Keratinocyte (primary cell): Measurements from ENCODE around the gene SCAMP4. TPM values are rescaled to one million over a fixed set of nuclear protein-coding genes. Genes with fewer than 3 reads are reported as not detected.
A peak's percentile ranks its signal among the peaks of the same experiment; 100 is the strongest.

Experiments
- DNase-seq: peaks from one replicate; pipeline ENCODE4 v3.0.0-alpha.2; 2011; ENCODE audit warnings: low read depth, missing footprints, low spot score
- FAIRE-seq: peaks from 2 replicates; lab custom pipeline; 2011; peaks lifted over from hg19 to GRCh38; lab: Jason Lieb, UNC
- H2AFZ ChIP-seq: 2 replicates; pipeline ENCODE4 v1.6.0; 2012; ENCODE audit warnings: low read length, control low read depth, inconsistent platforms; ENCODE audit not compliant: control insufficient read depth
- H3K27ac ChIP-seq: 2 replicates; pipeline ENCODE4 v1.5.1; 2011; ENCODE audit warnings: low read length; ENCODE audit not compliant: control insufficient read depth, insufficient read depth
- H3K27me3 ChIP-seq: 3 replicates; pipeline ENCODE4 v1.6.0; 2011; ENCODE audit warnings: low read length; ENCODE audit not compliant: control insufficient read depth, insufficient read depth; ENCODE audit errors: extremely low read depth
- H3K36me3 ChIP-seq, 2 experiments: 2 replicates in 1 of 2; 3 replicates in 1 of 2; pipeline ENCODE4 v1.5.1; 2011; ENCODE audit warnings: low read length in 2 of 2, mild to moderate bottlenecking in 1 of 2; ENCODE audit not compliant: control insufficient read depth in 2 of 2, insufficient read depth in 2 of 2; ENCODE audit errors: extremely low read depth in 1 of 2
- H3K4me1 ChIP-seq: 3 replicates; pipeline ENCODE4 v1.5.1; 2011; ENCODE audit warnings: low read length; ENCODE audit not compliant: control insufficient read depth, insufficient read depth; ENCODE audit errors: extremely low read depth
- H3K4me2 ChIP-seq: 3 replicates; pipeline ENCODE4 v1.6.0; 2011; ENCODE audit warnings: low read depth, low read length; ENCODE audit not compliant: control insufficient read depth, insufficient read depth; ENCODE audit errors: extremely low read depth
- H3K4me3 ChIP-seq, 3 experiments: fragments of 200-600 bp in 1 of 3; sonication (generic) in 1 of 3; 2 replicates in 2 of 3; 3 replicates in 1 of 3; pipeline ENCODE4 v1.5.1; 2011 to 2016; ENCODE audit warnings: low read length in 3 of 3, mild to moderate bottlenecking in 3 of 3, control low read depth in 2 of 3, inconsistent platforms in 1 of 3, low read depth in 1 of 3, mixed read lengths in 1 of 3, mixed run types in 1 of 3, moderate library complexity in 1 of 3; ENCODE audit not compliant: control insufficient read depth in 2 of 3, insufficient read depth in 2 of 3; ENCODE audit errors: extremely low read depth in 1 of 3
- H3K79me2 ChIP-seq: 2 replicates; pipeline ENCODE4 v1.6.0; 2012; ENCODE audit warnings: low read length; ENCODE audit not compliant: control insufficient read depth, insufficient read depth
- H3K9ac ChIP-seq: 3 replicates; pipeline ENCODE4 v1.6.0; 2011; ENCODE audit warnings: low read length; ENCODE audit not compliant: control insufficient read depth, insufficient read depth; ENCODE audit errors: extremely low read depth
- H3K9me1 ChIP-seq: 3 replicates; pipeline ENCODE4 v1.6.0; 2011; ENCODE audit warnings: low read length; ENCODE audit not compliant: control insufficient read depth, insufficient read depth; ENCODE audit errors: extremely low read depth
- H3K9me3 ChIP-seq: 2 replicates; pipeline ENCODE4 v1.5.1; 2012; ENCODE audit warnings: low read depth, low read length; ENCODE audit not compliant: control insufficient read depth
- H4K20me1 ChIP-seq: 3 replicates; pipeline ENCODE4 v1.6.0; 2011; ENCODE audit warnings: low read length; ENCODE audit not compliant: control insufficient read depth, insufficient read depth; ENCODE audit errors: extremely low read depth
- EZH2 ChIP-seq: IDR thresholded peaks from one replicate; pipeline ENCODE4 v1.6.1; 2012; ENCODE audit warnings: inconsistent platforms, mild to moderate bottlenecking, low read length, moderate library complexity
- dilution Hi-C: fragments of 300-500 bp; cut with MboI; formaldehyde crosslinking; loops from one replicate; pipeline ENCODE4 v1.7.0; 2020; ENCODE audit warnings: low sequenced_read_pairs; ENCODE audit not compliant: extremely low pct_ligation_motif_present
- polyA plus RNA-seq, 5 experiments: library from polyadenylated mRNA; depleted of rRNA in 3 of 5; stranded (reverse) in 3 of 5; stranded (forward) in 1 of 5; unstranded in 1 of 5; fragments of >200 nt; gene quantifications; 1 replicate in 1 of 5; 2 replicates in 3 of 5; 3 replicates in 1 of 5; pipeline versions ENCODE4 v1.2.1 to v1.2.3, GENCODE V29; 2011 to 2012; ENCODE audit warnings: missing spikeins in 2 of 5, low read depth in 1 of 5, low replicate concordance in 1 of 5
- TF ChIP-seq, protein P1 (sequence below), 3 experiments: IDR thresholded peaks in 1 of 3; conservative IDR thresholded peaks in 1 of 3; optimal IDR thresholded peaks in 1 of 3; 2 replicates in 2 of 3; 3 replicates in 1 of 3; pipeline versions ENCODE3 to v1.5.1; 2011; ENCODE audit warnings: low read length in 3 of 3, mild to moderate bottlenecking in 3 of 3, moderate library complexity in 2 of 3, control low read depth in 1 of 3, inconsistent platforms in 1 of 3; ENCODE audit not compliant: insufficient read depth in 2 of 3; ENCODE audit errors: extremely low read depth in 1 of 3

Gene SCAMP4
- polyA plus RNA-seq, 1 donor (not counting 4 experiments of a cell fraction or from before 2014, with no cell fraction given), result 4.8 TPM

DNA sequence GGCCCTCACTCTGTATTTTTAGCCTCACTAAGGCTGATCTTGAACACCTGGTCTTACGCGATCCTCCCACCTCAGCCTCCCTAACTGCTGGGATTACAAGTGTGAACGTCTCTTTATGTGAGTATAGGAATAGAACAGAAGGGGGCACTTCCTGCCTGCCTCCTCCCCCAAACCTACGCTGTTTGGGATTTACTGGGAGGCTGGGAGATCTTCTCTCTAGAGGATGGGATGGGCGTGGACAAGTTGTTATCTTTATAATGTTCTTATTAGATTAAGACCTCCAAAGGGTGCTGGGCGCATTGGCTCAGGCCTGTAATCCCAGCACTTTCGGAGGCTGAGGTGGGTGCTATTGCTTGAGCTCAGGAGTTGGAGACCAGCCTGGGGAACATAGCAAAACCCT, 32.9 kb downstream of the SCAMP4 start:
- Histone ChIP-seq H4K20me1 (peaks cover 5% of the 10 kb centered on the region), H3K36me3 (no peaks in the 10 kb centered on the region), H3K4me1 (peaks cover 15% of the 10 kb centered on the region), H3K9me1 (no peaks in the 10 kb centered on the region), H3K4me2 (no peak overlapping the region), H3K9me3 (no peaks in the 10 kb centered on the region), H3K27me3 (no peaks in the 10 kb centered on the region), H3K9ac (no peak overlapping the region), H2AFZ (no peak overlapping the region), H3K79me2 (peaks cover 17% of the 10 kb centered on the region), H3K27ac (no peak overlapping the region), H3K4me3 (no peak overlapping the region)
- no peak for TF ChIP-seq EZH2
- TF ChIP-seq, protein P1, sequence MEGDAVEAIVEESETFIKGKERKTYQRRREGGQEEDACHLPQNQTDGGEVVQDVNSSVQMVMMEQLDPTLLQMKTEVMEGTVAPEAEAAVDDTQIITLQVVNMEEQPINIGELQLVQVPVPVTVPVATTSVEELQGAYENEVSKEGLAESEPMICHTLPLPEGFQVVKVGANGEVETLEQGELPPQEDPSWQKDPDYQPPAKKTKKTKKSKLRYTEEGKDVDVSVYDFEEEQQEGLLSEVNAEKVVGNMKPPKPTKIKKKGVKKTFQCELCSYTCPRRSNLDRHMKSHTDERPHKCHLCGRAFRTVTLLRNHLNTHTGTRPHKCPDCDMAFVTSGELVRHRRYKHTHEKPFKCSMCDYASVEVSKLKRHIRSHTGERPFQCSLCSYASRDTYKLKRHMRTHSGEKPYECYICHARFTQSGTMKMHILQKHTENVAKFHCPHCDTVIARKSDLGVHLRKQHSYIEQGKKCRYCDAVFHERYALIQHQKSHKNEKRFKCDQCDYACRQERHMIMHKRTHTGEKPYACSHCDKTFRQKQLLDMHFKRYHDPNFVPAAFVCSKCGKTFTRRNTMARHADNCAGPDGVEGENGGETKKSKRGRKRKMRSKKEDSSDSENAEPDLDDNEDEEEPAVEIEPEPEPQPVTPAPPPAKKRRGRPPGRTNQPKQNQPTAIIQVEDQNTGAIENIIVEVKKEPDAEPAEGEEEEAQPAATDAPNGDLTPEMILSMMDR (optimal IDR thresholded peaks at IDR 0.05 in 1 of 3, IDR thresholded peaks at IDR 0.05 in 1 of 3, conservative IDR thresholded peaks at IDR 0.05 in 1 of 3; ENCODE audit: extremely low read depth in 1 of 3, insufficient read depth in 2 of 3, low read length in 3 of 3), result no peak
- FAIRE-seq, result no peak
- dilution Hi-C loops, result no loop called here
- no peak for DNase-seq

DNA sequence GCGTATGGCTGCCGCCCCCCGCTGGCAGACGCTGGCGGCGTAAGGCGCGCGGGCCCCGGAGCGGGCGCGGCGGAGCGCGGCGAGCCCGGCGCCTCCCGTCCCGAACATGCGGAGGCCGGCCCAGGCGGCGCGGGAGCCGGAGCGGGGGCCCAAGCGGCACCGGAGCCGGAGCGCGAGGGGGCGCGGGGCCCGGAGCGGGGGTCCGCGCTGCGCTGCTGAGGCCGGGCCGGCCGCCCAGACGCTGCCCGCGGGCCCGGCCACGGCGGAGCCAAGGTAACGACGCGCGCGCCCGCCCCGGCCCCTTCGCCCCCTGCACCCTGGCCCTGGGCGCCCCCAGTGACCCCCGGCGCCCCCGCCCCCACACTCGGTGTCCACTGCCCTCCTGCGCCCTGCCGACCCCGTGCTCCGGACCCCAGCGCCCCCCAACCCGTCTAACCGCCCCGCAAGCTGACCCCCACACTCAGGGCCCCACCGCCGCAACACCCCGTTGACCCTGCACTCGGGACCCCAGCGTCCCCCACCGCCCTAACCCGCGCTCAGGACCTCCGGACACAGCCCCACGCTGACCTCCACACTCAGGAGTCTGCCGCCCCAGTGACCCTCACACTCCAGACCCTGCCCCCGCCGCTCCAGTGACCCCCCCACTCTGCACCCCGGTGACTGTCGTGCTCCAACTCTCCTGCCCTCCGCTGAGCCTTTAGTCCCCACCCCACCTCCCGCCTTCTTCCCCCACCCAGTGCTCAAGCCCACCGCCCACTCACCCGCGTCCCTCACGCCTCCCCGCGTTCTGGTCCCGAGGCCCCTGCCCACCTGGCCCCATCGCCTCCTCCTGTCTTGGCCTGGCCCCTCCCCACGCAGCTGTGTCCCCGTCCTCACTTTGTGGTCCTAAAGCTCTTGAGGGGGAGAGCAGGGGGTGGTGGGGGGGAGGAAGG, 36.2 kb downstream of the SCAMP4 start, which contains the start of gene CSNK1G2:
Gene CSNK1G2, plus strand, starts transcription at position 27 of the 932 bp plus-strand sequence. CDS start 28,601 bp downstream, outside the sequence.
- dilution Hi-C loops, result no loop called here
- Histone ChIP-seq H3K27ac (peak within 1 kb of the TSS; percentile 98), H4K20me1 (peaks cover 20% of the 10 kb centered on the region), H3K9ac (peak within 1 kb of the TSS; percentile 97), H2AFZ (peak within 1 kb of the TSS; percentile 10), H3K9me1 (no peaks in the 10 kb centered on the region), H3K36me3 (no peaks in the 10 kb centered on the region), H3K9me3 (no peaks in the 10 kb centered on the region), H3K4me2 (peak within 1 kb of the TSS; percentile 96), H3K79me2 (peaks cover 47% of the 10 kb centered on the region), H3K4me1 (peaks cover 17% of the 10 kb centered on the region), H3K4me3 (peak within 1 kb of the TSS; percentile 78 to 92 (median 89)), H3K27me3 (no peaks in the 10 kb centered on the region)
- FAIRE-seq, result no peak
- TF ChIP-seq, protein P1 (optimal IDR thresholded peaks at IDR 0.05 in 1 of 3, IDR thresholded peaks at IDR 0.05 in 1 of 3, conservative IDR thresholded peaks at IDR 0.05 in 1 of 3; ENCODE audit: extremely low read depth in 1 of 3, insufficient read depth in 2 of 3, low read length in 3 of 3), result peak in 1 of 3 experiments; percentile 46
- TF ChIP-seq EZH2, result no peak
- DNase-seq, result no peak
